HAP-1 (cell line): ENCODE measurements around the gene ARHGEF26.
A peak's percentile ranks its signal among the peaks of the same experiment; 100 is the strongest.
"Not testable (repeated sequence)": the region's sequence is repeated elsewhere in the genome, so short reads cannot be mapped to it uniquely, and the experiment has no call there.

ENCODE experiments used
- DNase-seq, 2 experiments: peaks; one replicate each; pipeline ENCODE4 v3.0.0-alpha.2; 2016 to 2020; ENCODE audit warnings: low spot score in 2 of 2
- H3K27me3 ChIP-seq: fragments of 250-450 bp; sonication (Bioruptor Pico); 2 replicates; pipeline ENCODE4 v1.5.1; 2020; ENCODE audit warnings: low read depth, mild to moderate bottlenecking, moderate library complexity
- H3K36me3 ChIP-seq: fragments of 250-450 bp; sonication (Bioruptor Pico); replicated peaks from 2 replicates; pipeline ENCODE4 v1.5.1; 2020; ENCODE audit warnings: mild to moderate bottlenecking
- H3K4me1 ChIP-seq: fragments of 250-450 bp; sonication (Bioruptor Pico); 2 replicates; pipeline ENCODE4 v1.5.1; 2020; ENCODE audit warnings: mild to moderate bottlenecking
- H3K4me3 ChIP-seq: fragments of 250-450 bp; sonication (Bioruptor Pico); 2 replicates; pipeline ENCODE4 v1.5.1; 2020; ENCODE audit warnings: mild to moderate bottlenecking, moderate library complexity
- H3K9me3 ChIP-seq: fragments of 250-450 bp; sonication (Bioruptor Pico); 2 replicates; pipeline ENCODE4 v1.5.1; 2020; ENCODE audit warnings: mild to moderate bottlenecking, moderate library complexity
- in situ Hi-C: fragments of 300-500 bp; cut with MboI; formaldehyde crosslinking; loops from 3 replicates; pipeline ENCODE4 v1.14.3; 2020; ENCODE audit warnings: low sequenced_read_pairs, inconsistent platforms, mixed read lengths

ARHGEF26 gene

GRCh38 chr3:154120961-154121700 lies at the start of gene ARHGEF26:
TSS of gene ARHGEF26 (plus strand) at chr3:154121390. CDS start at chr3:154121993, 603 bp downstream.
- peak; percentile 71 to 95 for DNase-seq
- H3K4me3 ChIP-seq: peak within 1 kb of the TSS; percentile 63
- H3K27me3 ChIP-seq: no peaks in the 10 kb centered on the region
- no peaks in the 10 kb centered on the region for H3K9me3 ChIP-seq
- in situ Hi-C loops: no loop called here
- H3K4me1 ChIP-seq: peaks cover 27% of the 10 kb centered on the region
- H3K36me3 ChIP-seq: no peaks in the 10 kb centered on the region

GRCh38 chr3:154074966-154075365 lies 46.2 kb upstream of the ARHGEF26 start:
- H3K9me3 ChIP-seq: no peaks in the 10 kb centered on the region
- H3K27me3 ChIP-seq: no peaks in the 10 kb centered on the region
- in situ Hi-C loops: no loop called here
- no peak for DNase-seq
- no peaks in the 10 kb centered on the region for H3K4me1 ChIP-seq
- no peak overlapping the region for H3K4me3 ChIP-seq
- no peaks in the 10 kb centered on the region for H3K36me3 ChIP-seq

GRCh38 chr3:154078672-154079071 lies 42.5 kb upstream of the ARHGEF26 start:
- DNase-seq: no peak
- Histone ChIP-seq H3K9me3 (no peaks in the 10 kb centered on the region), H3K27me3 (no peaks in the 10 kb centered on the region), H3K36me3 (no peaks in the 10 kb centered on the region), H3K4me1 (no peaks in the 10 kb centered on the region), H3K4me3 (no peak overlapping the region)
- in situ Hi-C loops: no loop called here

GRCh38 chr3:154081305-154081704 lies 39.9 kb upstream of the ARHGEF26 start:
- in situ Hi-C loops: no loop called here
- Histone ChIP-seq H3K27me3 (no peaks in the 10 kb centered on the region), H3K4me3 (no peak overlapping the region), H3K36me3 (no peaks in the 10 kb centered on the region), H3K4me1 (no peaks in the 10 kb centered on the region), H3K9me3 (no peaks in the 10 kb centered on the region)
- DNase-seq: no peak

- H3K4me3 ChIP-seq: no peak overlapping the region
- H3K36me3 ChIP-seq: no peaks in the 10 kb centered on the region
- no peak for DNase-seq
- no peaks in the 10 kb centered on the region for H3K9me3 ChIP-seq
- no peaks in the 10 kb centered on the region for H3K4me1 ChIP-seq
- in situ Hi-C loops: no loop called here
- no peaks in the 10 kb centered on the region for H3K27me3 ChIP-seq
These were observed 36.1 kb upstream of the ARHGEF26 start for GRCh38 chr3:154085071-154085470.

GRCh38 chr3:154085799-154086198 lies 35.4 kb upstream of the ARHGEF26 start:
- H3K36me3 ChIP-seq: no peaks in the 10 kb centered on the region
- no peaks in the 10 kb centered on the region for H3K27me3 ChIP-seq
- H3K4me1 ChIP-seq: no peaks in the 10 kb centered on the region
- no peak for DNase-seq
- H3K9me3 ChIP-seq: no peaks in the 10 kb centered on the region
- no peak overlapping the region for H3K4me3 ChIP-seq
- in situ Hi-C loops: no loop called here

GRCh38 chr3:154086286-154086685 lies 34.9 kb upstream of the ARHGEF26 start:
- DNase-seq: no peak
- H3K36me3 ChIP-seq: no peaks in the 10 kb centered on the region
- no peaks in the 10 kb centered on the region for H3K9me3 ChIP-seq
- no peak overlapping the region for H3K4me3 ChIP-seq
- no peaks in the 10 kb centered on the region for H3K4me1 ChIP-seq
- in situ Hi-C loops: no loop called here
- H3K27me3 ChIP-seq: no peaks in the 10 kb centered on the region

GRCh38 chr3:154087756-154088480 lies 33.3 kb upstream of the ARHGEF26 start:
- H3K4me3 ChIP-seq, H3K36me3 ChIP-seq, H3K4me1 ChIP-seq, DNase-seq, H3K9me3 ChIP-seq, H3K27me3 ChIP-seq, in situ Hi-C loops: not testable (repeated sequence)

- Histone ChIP-seq H3K27me3 (no peaks in the 10 kb centered on the region), H3K4me3 (no peak overlapping the region), H3K9me3 (no peaks in the 10 kb centered on the region), H3K36me3 (no peaks in the 10 kb centered on the region), H3K4me1 (no peaks in the 10 kb centered on the region)
- DNase-seq: no peak
- in situ Hi-C loops: loop anchor here (10.0 kb wide), 1 partner anchor 165 kb away; no protein-coding TSS in a partner anchor
These were observed 31.5 kb upstream of the ARHGEF26 start for GRCh38 chr3:154089421-154090420.

GRCh38 chr3:154094051-154094450 lies 27.1 kb upstream of the ARHGEF26 start:
- H3K9me3 ChIP-seq: no peaks in the 10 kb centered on the region
- no peak for DNase-seq
- H3K4me3 ChIP-seq: no peak overlapping the region
- no peaks in the 10 kb centered on the region for H3K27me3 ChIP-seq
- no peaks in the 10 kb centered on the region for H3K4me1 ChIP-seq
- H3K36me3 ChIP-seq: no peaks in the 10 kb centered on the region
- in situ Hi-C loops: loop anchor here (10.0 kb wide), 1 partner anchor 161 kb away; no protein-coding TSS in a partner anchor

- no peak overlapping the region for H3K4me3 ChIP-seq
- in situ Hi-C loops: loop anchor here (10.0 kb wide), 1 partner anchor 159 kb away; no protein-coding TSS in a partner anchor
- H3K36me3 ChIP-seq: no peaks in the 10 kb centered on the region
- peak in 1 of 2 experiments; percentile 8 for DNase-seq
- no peaks in the 10 kb centered on the region for H3K9me3 ChIP-seq
- no peaks in the 10 kb centered on the region for H3K4me1 ChIP-seq
- no peaks in the 10 kb centered on the region for H3K27me3 ChIP-seq
These were observed 25.3 kb upstream of the ARHGEF26 start for GRCh38 chr3:154095832-154096421.

GRCh38 chr3:154098376-154098775 lies 22.8 kb upstream of the ARHGEF26 start:
- H3K9me3 ChIP-seq: no peaks in the 10 kb centered on the region
- in situ Hi-C loops: loop anchor here (10.0 kb wide), 1 partner anchor 156 kb away; no protein-coding TSS in a partner anchor
- no peaks in the 10 kb centered on the region for H3K36me3 ChIP-seq
- no peaks in the 10 kb centered on the region for H3K4me1 ChIP-seq
- no peak for DNase-seq
- H3K27me3 ChIP-seq: no peaks in the 10 kb centered on the region
- H3K4me3 ChIP-seq: no peak overlapping the region

GRCh38 chr3:154100556-154100955 lies 20.6 kb upstream of the ARHGEF26 start:
- no peaks in the 10 kb centered on the region for H3K36me3 ChIP-seq
- H3K4me3 ChIP-seq: no peak overlapping the region
- no peaks in the 10 kb centered on the region for H3K9me3 ChIP-seq
- H3K4me1 ChIP-seq: no peaks in the 10 kb centered on the region
- H3K27me3 ChIP-seq: no peaks in the 10 kb centered on the region
- no peak for DNase-seq
- in situ Hi-C loops: no loop called here
